ENCODE results near the gene SYNE2.

DNA sequence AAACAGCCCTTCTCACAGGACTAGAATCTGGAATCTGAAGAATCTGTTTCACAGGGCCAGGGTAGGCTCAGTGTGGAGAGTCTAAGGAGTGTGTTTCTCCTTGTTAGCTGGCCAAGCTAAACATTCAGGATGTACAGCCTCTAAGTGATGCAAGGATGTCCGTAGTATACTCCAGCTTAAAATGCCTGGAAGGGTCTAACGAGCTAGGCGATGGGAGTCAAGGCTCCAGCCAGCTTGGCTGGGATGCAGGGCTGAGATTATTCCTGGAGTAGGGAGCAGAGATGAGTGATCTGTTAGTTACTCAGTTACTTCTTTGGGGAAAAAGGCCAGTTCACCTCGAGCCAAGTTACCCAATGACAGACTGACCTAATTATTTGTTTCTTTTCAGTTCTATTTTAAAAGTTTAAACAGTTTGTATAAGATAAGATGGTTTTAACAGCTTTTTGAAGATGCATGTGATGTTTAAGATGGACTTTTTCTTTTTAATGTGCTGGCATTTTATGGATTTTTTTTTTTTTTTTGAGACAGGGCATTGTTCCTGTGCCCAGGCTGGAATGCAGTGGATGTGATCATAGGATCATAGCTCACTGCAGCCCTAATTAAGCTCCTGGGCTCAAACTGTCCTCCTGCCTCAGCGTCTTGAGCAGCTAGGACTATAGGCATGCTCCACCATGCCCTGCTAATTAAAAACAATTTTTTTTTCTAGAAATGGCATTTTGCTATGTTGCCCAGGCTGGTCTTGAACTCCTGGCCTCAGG is 41.1 kb downstream of the SYNE2 start:
- no peak for TF ChIP-seq MAFK (IDR thresholded peaks at IDR 0.05; ENCODE audit: low read depth, low read length)
- no peak for TF ChIP-seq RBBP5 (IDR thresholded peaks at IDR 0.05; ENCODE audit: borderline replicate concordance, low read depth, low read length)
- no peak for TF ChIP-seq EZH2 (IDR thresholded peaks at IDR 0.05; ENCODE audit: low read depth, low read length, severe bottlenecking)
- TF ChIP-seq EP300 (IDR thresholded peaks at IDR 0.05; ENCODE audit: borderline replicate concordance in 1 of 2, low read depth in 2 of 2, low read length in 2 of 2): no peak

All from H1 (cell line).